SK-N-SH treated with all-trans-retinoic acid at 6 μM for 48 hours (cell line): ENCODE results near the gene NTM.
A peak's percentile ranks its signal among the peaks of the same experiment; 100 is the strongest.

Source experiments
- ATAC-seq: fragments of 200-7000 bp; cut with Tn5 transposase; 3 replicates; pipeline ENCODE4 v1.9.1; 2020; ENCODE audit warnings: mild to moderate bottlenecking, moderate library complexity
- BACH2 ChIP-seq: fragments of 250-450 bp; sonication (Bioruptor Pico); IDR thresholded peaks from 2 replicates; pipeline ENCODE4 v1.9.0; 2021; ENCODE audit warnings: mild to moderate bottlenecking, borderline replicate concordance
- CSDC2 ChIP-seq: fragments of 250-450 bp; sonication (Bioruptor Pico); IDR thresholded peaks from 2 replicates; pipeline ENCODE4 v1.5.0; 2020; ENCODE audit warnings: mild to moderate bottlenecking, moderate library complexity
- CSRNP3 ChIP-seq: fragments of 250-450 bp; sonication (Bioruptor Pico); IDR thresholded peaks from 2 replicates; pipeline ENCODE4 v1.5.1; 2021; ENCODE audit warnings: mild to moderate bottlenecking, moderate library complexity
- GLIS3 ChIP-seq: fragments of 250-450 bp; sonication (Bioruptor Pico); IDR thresholded peaks from 2 replicates; pipeline ENCODE4 v1.5.0; 2020; ENCODE audit warnings: mild to moderate bottlenecking, moderate library complexity
- OSR1 ChIP-seq: fragments of 250-450 bp; sonication (Bioruptor Pico); IDR thresholded peaks from 2 replicates; pipeline ENCODE4 v1.8.0; 2022; ENCODE audit warnings: moderate library complexity, mild to moderate bottlenecking, inconsistent platforms
- PATZ1 ChIP-seq: fragments of 250-450 bp; sonication (Bioruptor Pico); IDR thresholded peaks from 2 replicates; pipeline ENCODE4 v1.8.0; 2020; ENCODE audit warnings: mild to moderate bottlenecking, moderate library complexity, borderline replicate concordance
- POU6F1 ChIP-seq: fragments of 250-450 bp; sonication (Bioruptor Pico); IDR thresholded peaks from 2 replicates; pipeline ENCODE4 v1.8.0; 2021; ENCODE audit warnings: low read depth, mild to moderate bottlenecking, moderate library complexity, borderline replicate concordance
- PPARA ChIP-seq: fragments of 250-450 bp; sonication (Bioruptor Pico); IDR thresholded peaks from 2 replicates; pipeline ENCODE4 v1.5.0; 2020; ENCODE audit warnings: mild to moderate bottlenecking, borderline replicate concordance
- RARB ChIP-seq: fragments of 250-450 bp; sonication (Bioruptor Pico); IDR thresholded peaks from 2 replicates; pipeline ENCODE4 v1.8.0; 2021; ENCODE audit warnings: mild to moderate bottlenecking, moderate library complexity
- SNAI2 ChIP-seq: fragments of 250-450 bp; sonication (Bioruptor Pico); IDR thresholded peaks from 2 replicates; pipeline ENCODE4 v1.5.0; 2020; ENCODE audit warnings: mild to moderate bottlenecking, moderate library complexity
- TCF4 ChIP-seq: fragments of 250-450 bp; sonication (Bioruptor Pico); IDR thresholded peaks from 2 replicates; pipeline ENCODE4 v1.8.0; 2021; ENCODE audit warnings: mild to moderate bottlenecking, moderate library complexity, borderline replicate concordance
- TOX ChIP-seq: fragments of 250-450 bp; sonication (Bioruptor Pico); IDR thresholded peaks from 2 replicates; pipeline ENCODE4 v1.8.0; 2021; ENCODE audit warnings: mild to moderate bottlenecking, moderate library complexity, borderline replicate concordance
- TSHZ2 ChIP-seq: fragments of 250-450 bp; sonication (Bioruptor Pico); IDR thresholded peaks from 2 replicates; pipeline ENCODE4 v1.5.0; 2020; ENCODE audit warnings: mild to moderate bottlenecking, moderate library complexity
- ZFP3 ChIP-seq: fragments of 250-450 bp; sonication (Bioruptor Pico); IDR thresholded peaks from 2 replicates; pipeline ENCODE4 v1.5.0; 2020; ENCODE audit warnings: mild to moderate bottlenecking, moderate library complexity
- ZFP30 ChIP-seq: fragments of 450-650 bp; formaldehyde crosslinking; IDR thresholded peaks from 2 replicates; pipeline ENCODE4 v1.5.0; 2022; ENCODE audit warnings: mild to moderate bottlenecking, moderate library complexity
- ZNF565 ChIP-seq: fragments of 450-650 bp; formaldehyde crosslinking; conservative IDR thresholded peaks from 2 replicates; pipeline ENCODE4 v1.5.0; 2020; ENCODE audit warnings: low read depth, mild to moderate bottlenecking, moderate library complexity
- ZNF70 ChIP-seq: fragments of 450-650 bp; formaldehyde crosslinking; IDR thresholded peaks from 2 replicates; pipeline ENCODE4 v1.5.0; 2020; ENCODE audit warnings: mild to moderate bottlenecking, moderate library complexity
- ZNF8 ChIP-seq: fragments of 450-650 bp; formaldehyde crosslinking; IDR thresholded peaks from 2 replicates; pipeline ENCODE4 v1.5.0; 2020; ENCODE audit warnings: mild to moderate bottlenecking, moderate library complexity

NTM gene

GRCh38 chr11:132062541-132062940 lies 692.1 kb downstream of the NTM start:
- no peak for ATAC-seq

GRCh38 chr11:132064987-132065620 lies 694.7 kb downstream of the NTM start:
- ATAC-seq = peak; percentile 85
- TF ChIP-seq PPARA (CRISPR knock-in tag) (no peak), TSHZ2 (CRISPR knock-in tag) (no peak), TCF4 (CRISPR knock-in tag) (no peak), ZNF8 (no peak), OSR1 (CRISPR knock-in tag) (no peak), ZFP3 (CRISPR knock-in tag) (no peak), GLIS3 (CRISPR knock-in tag) (no peak), PATZ1 (CRISPR knock-in tag) (no peak), CSDC2 (CRISPR knock-in tag) (no peak), ZFP30 (CRISPR knock-in tag) (no peak)

More at GRCh38 chr11:132062541-132062940, 692.1 kb downstream of the NTM start:
- TF ChIP-seq PPARA (CRISPR knock-in tag) (no peak), ZFP30 (CRISPR knock-in tag) (no peak), ZNF70 (CRISPR knock-in tag) (no peak), SNAI2 (no peak), ZNF8 (no peak), PATZ1 (CRISPR knock-in tag) (no peak), GLIS3 (CRISPR knock-in tag) (no peak), BACH2 (CRISPR knock-in tag) (no peak), POU6F1 (CRISPR knock-in tag) (no peak)

- ATAC-seq = no peak
- TF ChIP-seq PPARA (CRISPR knock-in tag) = no peak
- TF ChIP-seq BACH2 (CRISPR knock-in tag) = no peak
- no peak for TF ChIP-seq RARB (CRISPR knock-in tag)
- no peak for TF ChIP-seq PATZ1 (CRISPR knock-in tag)
- TF ChIP-seq GLIS3 (CRISPR knock-in tag) = no peak
- TF ChIP-seq OSR1 (CRISPR knock-in tag) = no peak
- no peak for TF ChIP-seq ZNF565 (CRISPR knock-in tag)
- no peak for TF ChIP-seq CSRNP3 (CRISPR knock-in tag)
- TF ChIP-seq TCF4 (CRISPR knock-in tag) = no peak
- no peak for TF ChIP-seq POU6F1 (CRISPR knock-in tag)
- no peak for TF ChIP-seq ZNF8
- no peak for TF ChIP-seq TOX
- no peak for TF ChIP-seq SNAI2
- no peak for TF ChIP-seq CSDC2 (CRISPR knock-in tag)
- no peak for TF ChIP-seq ZFP30 (CRISPR knock-in tag)
- TF ChIP-seq TSHZ2 (CRISPR knock-in tag) = no peak
These were observed 698.1 kb downstream of the NTM start for GRCh38 chr11:132068556-132068955.
